SK-MEL-5 (cell line): ENCODE data around the gene SMC3. TPM values are rescaled to one million over a fixed set of nuclear protein-coding genes. Genes with fewer than 3 reads are reported as not detected.
"Not testable (repeated sequence)": the region's sequence is repeated elsewhere in the genome, so short reads cannot be mapped to it uniquely, and the experiment has no call there.

ENCODE experiments used
- DNase-seq: peaks from one replicate; pipeline ENCODE4 v3.0.0-alpha.2; 2016; ENCODE audit warnings: low read depth, low spot score
- in situ Hi-C: cut with HindIII; loops from 2 replicates; pipeline ENCODE4 v1.10.0; 2016; ENCODE audit warnings: low sequenced_read_pairs, high pct_unique_total_duplicates, low pct_unique_long_range_greater_than_20kb
- total RNA-seq: library from RNA; depleted of rRNA; stranded (reverse); fragments of >200 nt; shearing (Covaris generic); gene quantifications from 2 replicates; pipeline ENCODE4 v1.2.3, GENCODE V29; 2014

The SMC3 gene
- total RNA-seq, 1 experiment from 2014 or later, result 29.5 TPM

DNA sequence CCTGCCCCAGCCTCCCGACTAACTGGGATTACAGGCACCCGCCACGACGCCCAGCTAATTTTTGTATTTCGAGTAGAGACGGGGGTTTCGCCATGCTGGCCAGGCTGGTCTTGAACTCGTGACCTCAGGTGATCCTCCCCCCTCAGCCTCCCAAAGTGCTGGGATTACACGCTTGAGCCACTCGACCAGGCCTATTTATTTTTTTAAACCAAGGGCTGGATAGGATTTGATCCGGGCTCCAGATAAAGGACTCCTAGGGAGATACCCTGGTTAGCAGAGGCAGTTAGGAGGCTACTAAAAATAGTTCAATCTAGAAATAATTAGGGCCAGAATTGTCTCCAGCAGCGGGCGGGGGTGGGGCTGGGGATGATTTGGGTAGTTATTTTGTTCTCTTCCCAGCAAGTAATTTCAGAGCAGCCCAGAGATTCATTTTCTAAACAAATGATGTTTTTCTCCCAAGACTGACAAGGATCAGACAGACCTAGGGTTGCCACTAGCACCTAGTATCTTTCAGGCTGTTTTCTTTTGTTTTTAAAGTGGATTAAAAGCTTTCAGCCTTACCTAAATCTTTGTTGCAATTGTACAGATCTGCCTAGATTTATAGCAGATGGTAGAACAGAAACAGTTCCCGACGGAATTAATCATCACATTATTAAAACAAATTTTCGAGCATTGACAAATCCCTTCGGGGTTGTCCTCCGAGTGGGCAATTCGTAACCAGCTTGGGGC is 859 bp upstream of the SMC3 start:
- DNase-seq, result no peak
- in situ Hi-C loops, result no loop called here

DNA sequence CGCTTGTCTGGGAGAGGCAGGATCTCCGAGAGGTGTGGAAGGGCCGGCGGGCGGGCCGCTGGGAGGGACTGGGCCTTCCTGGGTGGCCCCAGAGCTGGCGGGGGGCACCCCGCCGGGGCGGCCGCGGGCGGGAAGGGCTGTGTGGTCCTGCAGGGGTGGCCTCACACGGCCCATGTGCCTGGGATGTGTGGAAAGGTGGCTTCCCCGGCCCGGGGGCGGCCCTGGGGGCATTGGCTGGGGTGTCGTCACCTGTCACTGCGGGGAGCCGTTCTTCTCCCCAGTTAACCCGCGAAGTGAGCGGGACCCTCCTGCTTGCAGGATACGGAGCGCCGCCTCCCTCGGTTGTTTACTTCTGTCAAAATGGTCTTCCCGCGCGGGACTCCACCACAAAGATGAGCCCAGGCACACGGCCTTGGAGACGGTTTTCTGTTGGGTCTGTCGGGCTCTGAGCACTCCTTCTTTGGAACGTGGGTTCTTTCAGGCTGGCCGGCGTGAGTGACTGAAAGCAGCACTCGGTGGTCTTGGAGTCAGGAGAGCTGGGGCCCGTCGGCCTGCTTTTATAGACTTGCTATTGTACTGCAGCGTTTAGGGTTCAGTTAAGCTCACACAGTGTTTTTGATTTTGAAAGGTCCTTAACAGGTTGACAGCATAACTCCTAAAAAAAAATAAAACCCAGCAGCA is 700 bp downstream of the SMC3 start:
- in situ Hi-C loops, result no loop called here
- peak; percentile 4 for DNase-seq

DNA sequence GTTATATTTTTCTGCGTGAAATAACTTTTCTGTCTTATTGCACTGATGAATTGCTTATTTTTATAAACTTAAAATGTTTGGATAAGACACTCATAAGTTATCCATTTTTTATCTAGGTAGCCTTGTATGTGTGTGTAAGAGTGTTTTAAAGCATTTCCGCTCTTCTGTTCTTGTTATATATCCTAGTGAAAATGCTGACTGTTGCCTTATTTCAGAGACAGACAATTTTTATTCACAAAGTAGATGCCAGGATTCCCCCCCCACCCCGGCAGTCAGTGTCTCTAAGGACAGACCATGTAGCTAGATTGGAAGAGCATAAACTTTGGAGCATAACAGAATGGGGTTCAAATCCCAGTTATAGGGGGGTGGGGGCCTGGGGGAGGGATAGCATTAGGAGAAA is 1.6 kb downstream of the SMC3 start:
- no peak for DNase-seq
- in situ Hi-C loops, result no loop called here

DNA sequence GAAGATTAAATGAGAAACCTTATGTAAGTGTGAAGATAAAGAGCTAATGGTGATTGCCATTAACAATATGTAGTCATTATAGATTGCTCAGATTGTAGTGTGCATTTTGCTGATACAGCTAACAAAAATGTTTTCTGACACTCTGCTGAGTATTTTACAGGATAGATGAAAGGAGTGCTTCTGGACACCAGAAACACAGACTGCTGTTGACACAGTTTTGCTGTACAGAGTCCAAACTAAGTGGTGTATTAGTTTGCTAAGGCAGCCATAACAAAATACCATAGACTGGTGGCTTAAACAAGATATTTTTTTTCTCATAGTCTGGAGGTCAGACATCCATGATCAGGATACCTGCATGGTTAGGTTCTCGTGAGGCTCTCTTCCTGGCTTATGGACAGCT is 2.2 kb downstream of the SMC3 start:
- no peak for DNase-seq
- in situ Hi-C loops, result no loop called here

DNA sequence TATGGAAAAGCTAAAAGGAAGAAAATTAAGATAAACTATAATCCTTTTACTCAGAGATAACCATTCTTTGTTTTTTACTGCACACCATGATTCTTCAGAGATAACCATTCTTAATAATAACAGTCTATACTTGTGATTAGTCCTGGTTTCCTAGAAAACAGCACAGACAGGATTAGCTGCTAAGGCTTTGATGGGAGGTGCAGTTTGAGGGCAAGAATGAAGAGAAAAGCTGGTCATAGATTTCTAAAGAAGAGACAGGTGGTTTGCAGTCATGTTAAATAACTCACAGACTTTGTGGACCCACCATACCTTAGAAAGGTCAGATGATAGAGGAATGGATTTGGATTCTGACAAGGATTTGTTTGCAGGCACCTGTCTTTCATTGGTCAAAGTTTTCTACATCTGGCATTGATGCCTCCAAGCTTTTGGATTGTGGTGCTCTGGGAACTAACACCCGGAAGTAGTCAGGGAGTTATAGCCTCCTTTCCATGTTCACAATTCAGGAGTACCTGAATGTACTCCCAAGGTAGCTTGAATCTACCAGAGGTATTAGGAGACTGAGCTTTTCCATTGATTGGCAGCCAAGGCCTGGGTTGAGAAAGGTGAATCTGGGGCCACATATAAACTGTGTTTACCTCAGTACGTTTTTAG is 3.7 kb downstream of the SMC3 start:
- DNase-seq, result no peak
- in situ Hi-C loops, result no loop called here

DNA sequence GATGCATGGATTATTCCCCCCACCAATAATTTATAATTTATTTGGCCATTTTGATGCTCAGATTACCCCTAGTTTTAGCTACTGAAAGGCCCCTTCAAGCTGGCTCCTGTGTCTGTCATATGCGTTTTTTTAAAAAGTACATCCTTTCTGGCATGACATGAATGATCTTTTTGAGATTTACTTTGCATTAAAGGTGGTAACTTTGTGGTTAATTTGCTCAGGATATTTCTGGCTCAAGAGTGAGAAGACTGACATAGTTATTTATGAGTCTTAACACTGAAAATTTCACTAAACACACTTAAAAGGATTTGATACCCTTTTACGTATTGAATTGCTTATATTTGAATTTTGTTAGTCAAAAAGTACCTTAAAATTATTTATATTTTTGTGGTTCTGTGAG is 5.4 kb downstream of the SMC3 start:
- DNase-seq, result no peak
- in situ Hi-C loops, result no loop called here

DNA sequence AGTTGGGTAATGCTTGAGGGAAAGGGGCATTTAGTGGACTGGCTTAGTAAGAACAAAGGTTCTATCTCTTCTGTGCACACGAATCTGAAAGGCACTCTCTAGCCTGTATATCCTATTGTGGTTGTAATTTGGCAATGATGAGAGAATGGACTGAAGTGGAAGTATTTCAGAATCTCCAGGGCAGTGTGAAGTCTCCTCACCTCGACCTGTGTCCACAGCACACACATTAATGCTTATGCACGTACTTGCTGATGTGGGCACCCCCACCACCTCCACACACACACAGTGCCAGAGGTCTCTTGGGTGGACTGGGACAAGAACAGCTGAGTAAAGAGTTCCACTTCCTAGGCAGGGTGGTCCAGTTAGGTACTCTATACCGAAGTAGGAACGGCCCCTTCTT is 6.9 kb downstream of the SMC3 start:
- DNase-seq, result no peak
- in situ Hi-C loops, result no loop called here

DNA sequence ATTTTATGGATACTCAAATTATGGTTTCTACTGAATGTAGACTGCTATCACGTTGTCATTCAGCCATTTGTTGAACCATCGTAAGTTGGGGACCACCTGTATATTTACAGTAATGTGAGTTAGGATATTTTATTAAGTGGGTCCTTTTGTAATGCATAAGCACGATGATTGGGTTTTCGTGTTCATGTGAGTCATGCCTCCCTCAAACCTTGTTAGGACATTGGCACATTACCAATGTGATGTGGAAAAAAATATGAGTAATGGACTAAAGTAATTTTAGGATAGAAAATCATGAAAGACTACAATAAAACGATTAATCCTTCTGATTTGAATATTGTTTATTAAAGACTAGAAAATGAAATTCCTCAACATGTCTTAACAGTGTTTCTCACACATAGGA is 8.7 kb downstream of the SMC3 start:
- no peak for DNase-seq
- in situ Hi-C loops, result no loop called here

DNA sequence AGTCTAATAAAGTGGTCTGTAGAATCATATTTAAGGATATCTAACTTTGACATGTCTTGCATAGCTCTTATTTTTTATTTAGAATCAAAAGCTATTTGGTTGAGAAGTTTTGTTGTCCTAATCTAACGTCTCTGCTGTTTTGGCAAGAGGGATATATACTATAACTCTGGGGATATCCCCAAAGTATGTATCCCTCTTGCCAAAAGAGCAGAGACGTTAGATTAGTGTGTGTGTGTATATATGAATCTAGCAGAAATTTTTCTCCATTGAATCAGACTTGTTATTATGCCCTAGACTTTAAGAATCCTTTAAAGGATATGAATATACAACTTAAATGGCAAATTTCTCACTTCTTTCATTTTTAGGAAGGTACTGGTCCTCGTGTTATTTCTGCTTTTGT is 9.6 kb downstream of the SMC3 start:
- in situ Hi-C loops, result no loop called here
- no peak for DNase-seq

DNA sequence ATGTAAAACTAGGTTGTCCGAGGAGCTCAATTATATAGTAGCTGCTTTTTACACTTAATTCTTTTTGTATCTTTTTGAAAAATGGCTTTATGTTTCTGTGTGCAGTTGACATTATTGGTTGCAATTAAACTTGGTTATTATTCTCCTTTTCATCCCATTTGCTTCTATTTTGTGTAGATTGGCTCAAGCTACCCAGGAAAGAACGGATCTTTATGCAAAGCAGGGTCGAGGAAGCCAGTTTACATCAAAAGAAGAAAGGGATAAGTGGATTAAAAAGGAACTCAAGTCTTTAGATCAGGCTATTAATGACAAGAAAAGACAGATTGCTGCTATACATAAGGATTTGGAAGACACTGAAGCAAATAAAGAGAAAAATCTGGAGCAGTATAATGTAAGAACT is 16.5 kb downstream of the SMC3 start:
- in situ Hi-C loops, result no loop called here
- no peak for DNase-seq

DNA sequence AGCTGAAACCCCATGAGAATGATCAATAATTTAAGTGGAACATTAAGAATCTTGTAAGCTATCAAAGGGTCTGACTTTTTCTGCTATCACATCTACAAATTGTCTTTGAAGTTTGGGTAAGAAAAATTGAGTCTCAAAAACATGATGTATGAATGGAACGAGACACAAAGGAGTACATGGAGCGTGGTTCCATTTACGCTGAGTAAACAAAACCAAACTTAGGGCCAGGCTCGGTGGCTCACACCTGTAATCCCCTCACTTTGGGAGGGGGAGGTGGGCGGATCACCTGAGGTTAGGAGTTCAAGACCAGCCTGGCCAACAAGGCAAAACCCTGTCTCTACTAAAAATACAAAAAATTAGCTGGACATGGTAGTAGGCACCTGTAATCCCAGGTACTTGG is 24.3 kb downstream of the SMC3 start:
- DNase-seq, result no peak
- in situ Hi-C loops, result no loop called here

DNA sequence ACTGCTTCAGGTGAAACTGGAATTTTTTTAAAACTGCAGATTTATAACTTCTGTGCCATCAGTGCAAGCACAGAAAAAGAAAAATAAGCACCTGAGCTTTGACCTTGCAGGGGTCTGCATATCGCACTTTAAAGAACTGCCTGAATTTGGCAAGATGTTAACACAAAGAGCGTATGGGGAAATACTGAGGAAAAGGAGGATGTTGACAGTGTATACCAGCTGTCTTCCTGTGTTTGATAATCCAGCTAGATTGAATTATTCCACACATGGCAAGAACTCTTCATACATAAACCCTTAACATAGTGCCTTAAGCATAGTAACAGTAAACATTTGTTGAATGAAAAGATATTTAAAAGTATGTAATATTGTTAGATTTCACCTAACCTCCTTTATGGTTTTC is 30.0 kb downstream of the SMC3 start:
- in situ Hi-C loops, result no loop called here

DNA sequence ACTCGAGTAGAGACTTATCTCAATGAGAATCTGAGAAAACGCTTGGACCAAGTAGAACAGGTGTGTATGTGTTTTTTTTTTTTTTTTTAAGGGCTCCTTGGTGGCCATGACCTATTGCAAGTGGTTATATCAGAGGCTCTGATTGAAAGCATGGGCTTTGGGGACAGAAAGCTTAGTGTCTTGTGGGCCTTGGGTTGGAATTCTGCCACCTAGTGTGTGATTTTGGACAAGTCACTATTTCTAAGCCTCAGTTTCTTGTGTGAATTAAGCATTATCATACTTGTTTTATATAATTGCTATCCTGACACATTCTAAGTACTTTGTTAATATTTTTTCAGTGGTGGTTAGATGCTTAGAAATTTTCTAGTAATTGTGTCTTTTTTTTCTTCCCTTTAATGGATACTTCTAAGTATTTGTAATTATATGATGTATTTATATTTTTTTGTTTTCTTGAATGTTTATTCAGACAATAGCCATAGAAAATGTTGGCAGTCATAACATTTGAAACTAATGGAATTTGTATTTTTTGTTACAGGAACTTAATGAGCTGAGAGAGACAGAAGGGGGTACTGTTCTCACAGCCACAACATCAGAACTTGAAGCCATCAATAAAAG is 33.1 kb downstream of the SMC3 start:
- DNase-seq, result peak; percentile 78
- in situ Hi-C loops, result no loop called here

More for the DNA sequence above, 30.0 kb downstream of the SMC3 start:
- DNase-seq, result no peak

DNA sequence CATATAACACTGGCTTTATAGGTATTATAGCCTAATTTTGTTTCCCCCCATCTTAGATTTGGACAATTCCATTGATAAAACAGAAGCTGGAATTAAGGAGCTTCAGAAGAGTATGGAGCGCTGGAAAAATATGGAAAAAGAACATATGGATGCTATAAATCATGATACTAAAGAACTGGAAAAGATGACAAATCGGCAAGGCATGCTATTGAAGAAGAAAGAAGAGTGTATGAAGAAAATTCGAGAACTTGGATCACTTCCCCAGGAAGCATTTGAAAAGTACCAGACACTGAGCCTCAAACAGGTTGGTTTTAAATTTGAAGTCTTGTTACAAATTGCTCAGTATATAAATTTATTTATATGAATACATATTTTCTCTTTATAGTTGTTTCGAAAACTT is 34.1 kb downstream of the SMC3 start:
- no peak for DNase-seq
- in situ Hi-C loops, result no loop called here

DNA sequence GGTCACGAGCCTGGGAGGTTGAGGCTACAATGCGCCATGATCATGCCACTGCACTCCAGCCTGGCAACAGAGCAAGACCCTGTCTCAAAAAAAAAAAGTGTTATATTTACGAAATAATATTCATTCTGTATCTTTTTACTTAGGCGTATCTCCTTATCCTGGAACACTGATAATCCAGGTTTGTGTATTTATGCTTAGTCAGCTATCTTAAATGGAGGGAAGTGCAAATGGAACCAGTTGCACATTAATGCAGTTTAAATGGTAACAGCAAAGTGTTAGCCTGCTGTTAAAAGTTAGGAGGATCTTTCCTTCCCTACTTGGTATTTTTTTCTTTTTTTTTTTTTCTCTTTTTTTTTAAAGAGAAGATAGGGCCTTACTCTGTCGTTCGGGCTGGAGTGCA is 40.6 kb downstream of the SMC3 start:
- DNase-seq, result no peak
- in situ Hi-C loops, result no loop called here

DNA sequence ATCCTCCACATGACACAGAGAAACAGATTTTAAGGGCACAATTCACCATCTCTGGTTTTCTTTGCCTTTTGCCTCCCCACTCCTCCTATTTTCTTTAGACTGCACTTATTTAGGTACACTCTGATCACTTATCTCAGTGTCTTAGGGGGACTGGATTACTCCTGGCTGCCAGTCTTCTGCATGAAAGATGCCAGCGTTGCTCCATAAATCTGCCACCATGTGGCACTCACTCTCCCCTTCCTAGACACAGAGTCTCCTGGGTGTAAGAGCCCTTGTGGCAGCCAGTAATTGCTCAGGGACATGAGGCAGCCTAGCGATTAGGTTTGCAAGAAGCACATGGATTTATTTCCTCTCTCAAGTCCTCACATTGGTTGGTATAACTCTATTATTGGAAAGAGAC is 42.1 kb downstream of the SMC3 start:
- in situ Hi-C loops, result no loop called here
- DNase-seq, result peak; percentile 21

DNA sequence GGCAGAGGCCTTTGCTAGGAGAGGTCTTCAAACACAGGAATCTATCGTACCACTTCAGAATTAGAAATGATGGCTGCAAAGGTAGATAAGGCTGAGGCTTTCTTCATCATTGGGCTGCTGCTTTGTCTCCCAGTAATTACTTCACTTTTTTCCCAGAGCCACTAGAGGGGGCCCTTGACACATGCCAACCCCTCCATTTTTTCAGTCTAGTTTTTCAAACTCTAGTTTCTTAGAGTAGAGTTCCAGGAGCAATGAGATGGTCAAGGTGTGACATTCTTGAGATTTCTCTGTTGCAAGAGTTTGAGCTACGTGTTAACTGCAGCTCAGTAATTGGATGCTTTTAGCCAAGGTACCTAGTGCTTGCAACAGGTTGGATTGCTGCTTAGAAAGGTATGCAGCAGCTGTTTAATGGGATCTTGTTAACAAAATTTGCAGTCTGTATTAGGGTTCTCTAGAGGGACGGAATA is 42.8 kb downstream of the SMC3 start:
- in situ Hi-C loops, result no loop called here
- peak; percentile 66 for DNase-seq

DNA sequence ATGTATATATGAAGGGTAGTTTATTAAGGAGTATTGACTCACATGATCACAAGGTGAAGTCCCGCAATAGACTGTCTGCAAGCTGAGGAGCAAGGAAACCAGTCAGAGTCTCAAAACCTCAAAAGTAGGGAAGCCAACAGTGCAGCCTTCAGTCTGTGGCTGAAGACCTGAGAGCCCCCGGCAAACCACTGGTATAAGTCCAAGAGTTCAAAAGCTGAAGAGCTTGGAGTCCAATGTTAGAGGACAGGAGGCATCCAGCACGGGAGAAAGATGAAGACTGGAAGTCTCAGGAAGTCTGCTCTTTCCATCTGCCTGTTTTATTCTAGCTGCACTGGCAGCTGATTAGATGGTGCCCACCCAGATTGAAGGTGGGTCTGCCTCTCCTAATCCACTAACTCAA is 43.3 kb downstream of the SMC3 start:
- DNase-seq, in situ Hi-C loops: not testable (repeated sequence)
